CD4-positive, alpha-beta T cell treated with Interleukin-4 for 4 hours (primary cell): ENCODE measurements around the gene TRRAP.

Source experiments
- DNase-seq: peaks from one replicate; pipeline ENCODE4 v3.0.0-alpha.2; 2020

The TRRAP gene

GRCh38 chr7:98956937-98957336 lies 78.6 kb downstream of the TRRAP start:
- no peak for DNase-seq

GRCh38 chr7:98957766-98958165 lies 79.4 kb downstream of the TRRAP start:
- DNase-seq: no peak

GRCh38 chr7:98958968-98959367 lies 80.6 kb downstream of the TRRAP start:
- DNase-seq: no peak

DNA sequence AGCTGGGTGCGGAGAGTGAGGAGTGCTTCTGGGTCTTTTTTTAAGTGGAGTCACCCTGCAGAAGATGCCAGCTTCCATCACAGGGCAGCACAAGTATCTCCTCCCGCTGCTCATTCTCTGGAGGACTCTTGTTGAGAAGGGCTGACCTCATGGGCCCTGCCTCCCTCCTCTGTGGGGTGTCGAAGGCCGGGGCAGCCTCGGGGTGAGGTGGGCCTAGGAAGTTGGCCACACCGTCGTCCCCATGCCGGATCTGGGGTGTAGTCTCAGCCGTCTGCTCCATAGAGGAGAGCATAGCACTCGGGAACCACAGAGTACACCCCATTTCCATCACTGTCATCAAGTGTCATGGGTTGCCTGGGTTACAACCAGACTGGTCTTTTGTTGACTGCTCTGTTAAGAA lies 85.0 kb downstream of the TRRAP start:
- no peak for DNase-seq

DNA sequence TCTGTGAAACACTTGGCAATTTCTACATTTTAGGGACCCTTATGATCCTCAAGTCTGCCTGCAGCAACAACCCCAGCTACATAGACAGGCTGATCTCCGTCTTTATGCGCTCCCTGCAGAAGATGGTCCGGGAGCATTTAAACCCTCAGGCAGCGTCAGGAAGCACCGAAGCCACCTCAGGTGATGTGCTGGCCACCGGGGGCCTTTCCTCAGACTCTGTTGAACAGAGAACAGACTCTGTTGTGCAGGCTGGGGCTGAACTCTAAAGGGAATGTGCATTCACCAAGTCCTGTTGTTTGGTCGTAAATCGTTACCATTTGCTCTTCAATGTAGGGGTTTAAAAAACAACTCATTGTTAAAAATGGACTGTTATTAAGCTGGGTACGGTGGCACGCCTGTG lies 86.3 kb downstream of the TRRAP start:
- no peak for DNase-seq

- DNase-seq: no peak
These were observed 90.3 kb downstream of the TRRAP start for GRCh38 chr7:98968621-98969020.

DNA sequence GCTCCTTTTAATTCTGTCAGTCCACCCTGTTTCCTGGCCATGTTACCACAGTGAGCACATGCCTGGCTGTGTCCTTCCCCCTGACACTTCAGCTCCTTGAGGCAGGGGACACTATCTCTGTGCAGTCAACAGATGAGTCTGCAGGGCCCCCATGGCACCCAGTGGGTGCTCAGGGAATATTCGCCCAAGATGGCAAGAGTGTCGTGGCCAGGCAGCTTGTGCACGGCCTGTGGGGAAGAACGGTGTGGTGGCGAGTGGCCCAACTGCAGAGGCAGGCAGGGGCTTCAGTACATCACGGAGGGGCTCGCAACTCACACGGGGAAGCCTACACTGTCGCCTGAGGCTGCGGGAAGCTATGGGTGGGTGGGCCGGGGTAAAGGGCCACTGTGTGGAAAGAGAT lies 91.1 kb downstream of the TRRAP start:
- no peak for DNase-seq

DNA sequence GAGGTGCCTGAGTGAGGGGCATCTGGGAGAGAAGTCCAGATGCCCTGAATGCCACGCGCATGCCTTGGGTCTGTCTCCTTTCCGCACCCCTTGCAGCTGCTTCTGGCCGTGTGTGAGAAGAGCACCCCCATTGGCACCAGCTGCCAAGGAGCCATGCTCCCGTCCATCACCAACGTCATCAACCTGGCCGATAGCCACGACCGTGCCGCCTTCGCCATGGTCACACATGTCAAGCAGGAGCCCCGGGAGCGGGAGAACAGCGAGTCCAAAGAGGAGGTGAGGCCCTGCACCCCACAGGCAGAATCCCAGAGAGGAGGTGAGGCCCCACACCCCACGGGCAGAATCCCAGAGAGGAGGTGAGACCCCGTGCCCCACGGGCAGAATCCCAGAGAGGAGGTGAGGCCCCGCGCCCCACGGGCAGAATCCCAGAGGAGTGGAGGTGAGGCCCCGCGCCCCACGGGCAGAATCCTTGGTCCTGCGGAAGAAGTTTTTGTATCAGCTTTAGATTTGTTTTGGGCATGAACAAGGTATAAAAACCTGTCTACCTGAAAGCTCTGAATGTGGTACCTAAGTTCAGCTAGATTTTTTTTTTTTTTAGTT lies 91.8 kb downstream of the TRRAP start:
- no peak for DNase-seq

GRCh38 chr7:98970805-98971204 lies 92.5 kb downstream of the TRRAP start:
- no peak for DNase-seq

DNA sequence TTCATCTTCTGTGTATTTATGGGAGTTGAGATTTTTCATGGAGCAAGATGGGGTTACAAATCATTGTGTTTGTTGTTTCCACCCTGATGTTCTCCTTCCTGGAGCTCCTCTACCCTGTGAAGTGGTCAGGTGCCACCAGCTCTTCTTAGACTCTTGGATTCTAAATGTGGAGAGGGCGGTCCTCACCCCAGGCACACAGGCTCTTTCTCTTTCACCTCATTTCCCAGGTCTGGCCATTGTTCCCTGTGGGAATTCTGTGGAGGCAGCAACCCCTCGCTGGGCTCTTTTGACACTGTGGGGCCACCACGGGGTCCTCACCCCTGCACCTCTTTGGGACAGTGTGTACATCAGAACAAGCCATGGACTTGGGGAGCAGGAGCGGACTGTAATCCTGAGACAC lies 95.9 kb downstream of the TRRAP start:
- no peak for DNase-seq

GRCh38 chr7:98974906-98975816 lies 96.8 kb downstream of the TRRAP start:
- DNase-seq: no peak

- no peak for DNase-seq
These were observed 98.3 kb downstream of the TRRAP start for GRCh38 chr7:98976396-98977185.

DNA sequence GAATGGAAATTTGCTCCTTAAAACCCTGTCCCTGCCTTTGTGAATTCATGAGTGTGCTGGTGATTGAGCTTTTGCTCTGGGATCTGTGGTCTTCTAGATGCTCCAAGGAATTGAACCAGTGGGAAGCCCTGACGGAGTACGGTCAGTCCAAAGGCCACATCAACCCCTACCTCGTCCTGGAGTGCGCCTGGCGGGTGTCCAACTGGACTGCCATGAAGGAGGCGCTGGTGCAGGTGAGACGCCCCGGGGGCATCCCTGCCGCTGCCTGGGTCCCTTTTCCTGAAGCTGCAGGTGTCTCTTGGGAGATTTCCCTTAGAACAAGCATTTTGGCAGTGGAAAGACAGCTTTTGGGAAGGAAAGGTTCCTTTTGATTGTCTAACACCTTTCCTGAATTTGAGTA lies 100.3 kb downstream of the TRRAP start:
- DNase-seq: no peak

DNA sequence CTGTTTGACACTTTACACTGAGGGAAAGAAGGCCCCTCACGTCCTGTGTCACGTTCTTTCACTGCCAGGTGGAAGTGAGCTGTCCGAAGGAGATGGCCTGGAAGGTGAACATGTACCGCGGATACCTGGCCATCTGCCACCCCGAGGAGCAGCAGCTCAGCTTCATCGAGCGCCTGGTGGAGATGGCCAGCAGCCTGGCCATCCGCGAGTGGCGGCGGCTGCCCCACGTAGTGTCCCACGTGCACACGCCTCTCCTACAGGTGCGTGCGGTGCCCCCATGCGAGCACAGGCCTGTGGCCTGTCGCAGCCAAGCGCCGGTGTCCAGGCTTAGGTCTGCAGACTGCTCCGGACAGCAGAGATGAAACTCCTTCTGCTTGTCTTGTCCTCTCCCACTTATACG lies 103.4 kb downstream of the TRRAP start:
- no peak for DNase-seq

- no peak for DNase-seq
These were observed 104.4 kb downstream of the TRRAP start for GRCh38 chr7:98982686-98983085.

- DNase-seq: no peak
These were observed 105.8 kb downstream of the TRRAP start for GRCh38 chr7:98984126-98984525.

DNA sequence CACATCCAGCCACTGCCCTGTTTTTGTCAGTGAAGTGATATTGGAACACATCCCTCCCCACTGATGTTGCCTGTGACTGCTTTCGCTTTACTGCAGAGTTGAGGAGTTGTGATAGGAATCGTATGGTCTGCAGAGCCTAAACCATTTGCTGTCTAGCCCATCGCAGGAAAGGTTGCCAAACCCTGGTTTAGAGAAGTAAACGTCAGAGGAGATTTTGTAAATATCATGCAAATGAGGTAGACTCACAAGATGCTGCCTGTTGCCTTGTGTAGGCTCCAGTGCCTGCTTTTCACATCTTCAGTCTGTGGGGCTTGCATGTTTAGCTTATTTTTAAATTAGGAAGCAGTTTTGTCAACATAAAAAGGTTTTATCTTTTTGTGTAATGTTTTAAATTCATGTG lies 107.1 kb downstream of the TRRAP start:
- DNase-seq: no peak

- no peak for DNase-seq
These were observed 107.6 kb downstream of the TRRAP start for GRCh38 chr7:98985945-98986344.

DNA sequence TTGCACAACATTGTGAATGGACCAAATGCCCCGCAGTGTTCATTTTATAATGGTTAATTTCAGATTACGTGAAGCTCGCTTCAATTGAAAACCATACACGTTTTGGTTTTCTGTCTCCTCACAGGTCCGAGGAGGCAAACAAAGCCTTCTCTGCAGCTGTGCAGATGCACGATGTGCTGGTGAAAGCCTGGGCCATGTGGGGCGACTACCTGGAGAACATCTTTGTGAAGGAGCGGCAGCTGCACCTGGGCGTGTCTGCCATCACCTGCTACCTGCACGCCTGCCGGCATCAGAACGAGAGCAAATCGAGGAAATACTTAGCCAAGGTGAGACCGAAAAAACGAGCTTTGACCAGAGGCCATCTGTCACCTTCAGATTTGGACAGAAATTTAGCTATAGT lies 110.3 kb downstream of the TRRAP start:
- DNase-seq: no peak

GRCh38 chr7:98990356-98990755 lies 112.0 kb downstream of the TRRAP start:
- no peak for DNase-seq

DNA sequence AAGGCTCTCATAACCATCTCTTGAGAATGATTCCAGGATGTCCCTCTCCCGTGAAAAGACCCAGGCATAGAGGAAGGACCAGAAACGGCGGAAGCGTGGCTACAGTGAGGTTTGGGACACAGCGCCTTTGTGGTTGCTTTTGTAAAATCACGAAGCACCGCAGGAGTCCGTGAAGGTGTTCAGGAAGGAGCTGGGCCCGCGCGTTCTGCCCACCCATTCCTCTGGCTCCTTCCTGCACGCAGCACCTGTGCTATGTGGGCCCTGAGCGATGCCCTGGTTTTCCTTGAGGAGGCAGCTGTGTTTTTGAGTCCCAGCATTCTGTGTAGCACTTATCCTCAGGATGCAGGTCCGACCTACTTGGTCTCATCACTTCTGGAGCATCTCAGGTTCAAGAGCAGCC lies 112.8 kb downstream of the TRRAP start:
- no peak for DNase-seq

- no peak for DNase-seq
These were observed 113.7 kb downstream of the TRRAP start for GRCh38 chr7:98992076-98992475.

DNA sequence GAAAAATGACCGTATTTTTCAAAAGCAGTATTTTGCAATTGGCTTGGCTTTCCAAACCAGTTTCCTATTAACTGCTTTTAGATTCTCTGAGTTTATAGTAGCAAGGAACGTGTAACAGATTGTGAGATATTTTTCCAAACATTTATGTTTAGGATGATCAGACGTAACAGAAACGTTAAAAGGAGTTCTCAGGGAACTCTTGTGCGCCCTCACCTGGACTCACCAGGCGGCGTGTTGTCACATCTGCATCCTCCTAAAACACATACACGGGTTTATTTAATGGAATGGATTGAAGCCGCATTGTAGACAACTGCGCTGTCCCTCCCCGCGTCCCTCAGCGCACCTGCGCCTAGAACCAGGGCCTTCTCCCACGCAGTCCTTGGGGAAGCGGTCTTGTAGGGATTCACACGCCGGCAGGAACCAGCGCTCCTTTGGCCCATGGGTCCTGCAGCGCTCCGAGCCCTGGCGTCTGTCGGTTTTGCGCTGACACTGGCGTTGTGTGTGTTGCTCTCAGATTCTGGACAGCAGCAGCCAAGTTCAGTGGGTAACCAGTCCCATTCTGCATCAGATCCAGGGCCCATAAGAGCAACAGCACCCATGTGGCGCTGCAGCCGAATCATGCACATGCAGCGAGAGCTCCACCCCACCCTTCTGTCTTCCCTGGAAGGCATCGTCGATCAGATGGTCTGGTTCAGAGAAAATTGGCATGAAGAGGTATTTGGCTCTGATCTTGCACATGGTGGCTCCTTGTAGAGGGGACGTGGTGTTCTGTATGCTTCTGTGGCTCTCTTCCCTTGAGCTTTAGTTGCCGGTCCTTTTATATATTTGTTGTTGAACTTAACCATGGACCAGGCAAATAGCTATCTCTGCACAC lies 114.9 kb downstream of the TRRAP start:
- DNase-seq: no peak
